GM12801 (cell line): ENCODE data around the gene MCM3AP.

Source experiments
- TF ChIP-seq, protein P1 (sequence below): IDR thresholded peaks from one replicate; pipeline ENCODE4 v1.5.1; 2011; ENCODE audit warnings: control low read depth; ENCODE audit not compliant: insufficient read length; ENCODE audit errors: extremely low read depth

The MCM3AP gene

DNA sequence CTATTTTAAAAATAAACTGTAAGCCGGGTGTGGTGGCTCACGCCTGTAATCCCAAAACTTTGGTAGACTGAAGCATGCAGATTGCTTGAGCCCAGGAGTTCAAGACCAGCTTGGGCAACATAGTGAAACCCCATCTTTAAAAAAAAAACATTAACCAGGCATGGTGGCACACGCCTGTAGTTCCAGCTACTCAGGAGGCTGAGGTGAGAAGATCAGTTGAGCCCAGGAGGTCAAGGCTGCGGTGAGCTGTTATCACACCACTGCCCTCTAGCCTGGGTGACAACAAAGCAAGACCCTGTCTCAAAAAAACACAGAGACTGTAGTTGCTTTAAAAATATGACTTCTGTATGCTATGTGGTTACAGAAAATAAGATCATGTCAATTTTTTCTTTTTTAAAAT is 32.6 kb downstream of the MCM3AP start:
- TF ChIP-seq, protein P1, sequence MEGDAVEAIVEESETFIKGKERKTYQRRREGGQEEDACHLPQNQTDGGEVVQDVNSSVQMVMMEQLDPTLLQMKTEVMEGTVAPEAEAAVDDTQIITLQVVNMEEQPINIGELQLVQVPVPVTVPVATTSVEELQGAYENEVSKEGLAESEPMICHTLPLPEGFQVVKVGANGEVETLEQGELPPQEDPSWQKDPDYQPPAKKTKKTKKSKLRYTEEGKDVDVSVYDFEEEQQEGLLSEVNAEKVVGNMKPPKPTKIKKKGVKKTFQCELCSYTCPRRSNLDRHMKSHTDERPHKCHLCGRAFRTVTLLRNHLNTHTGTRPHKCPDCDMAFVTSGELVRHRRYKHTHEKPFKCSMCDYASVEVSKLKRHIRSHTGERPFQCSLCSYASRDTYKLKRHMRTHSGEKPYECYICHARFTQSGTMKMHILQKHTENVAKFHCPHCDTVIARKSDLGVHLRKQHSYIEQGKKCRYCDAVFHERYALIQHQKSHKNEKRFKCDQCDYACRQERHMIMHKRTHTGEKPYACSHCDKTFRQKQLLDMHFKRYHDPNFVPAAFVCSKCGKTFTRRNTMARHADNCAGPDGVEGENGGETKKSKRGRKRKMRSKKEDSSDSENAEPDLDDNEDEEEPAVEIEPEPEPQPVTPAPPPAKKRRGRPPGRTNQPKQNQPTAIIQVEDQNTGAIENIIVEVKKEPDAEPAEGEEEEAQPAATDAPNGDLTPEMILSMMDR: no peak

DNA sequence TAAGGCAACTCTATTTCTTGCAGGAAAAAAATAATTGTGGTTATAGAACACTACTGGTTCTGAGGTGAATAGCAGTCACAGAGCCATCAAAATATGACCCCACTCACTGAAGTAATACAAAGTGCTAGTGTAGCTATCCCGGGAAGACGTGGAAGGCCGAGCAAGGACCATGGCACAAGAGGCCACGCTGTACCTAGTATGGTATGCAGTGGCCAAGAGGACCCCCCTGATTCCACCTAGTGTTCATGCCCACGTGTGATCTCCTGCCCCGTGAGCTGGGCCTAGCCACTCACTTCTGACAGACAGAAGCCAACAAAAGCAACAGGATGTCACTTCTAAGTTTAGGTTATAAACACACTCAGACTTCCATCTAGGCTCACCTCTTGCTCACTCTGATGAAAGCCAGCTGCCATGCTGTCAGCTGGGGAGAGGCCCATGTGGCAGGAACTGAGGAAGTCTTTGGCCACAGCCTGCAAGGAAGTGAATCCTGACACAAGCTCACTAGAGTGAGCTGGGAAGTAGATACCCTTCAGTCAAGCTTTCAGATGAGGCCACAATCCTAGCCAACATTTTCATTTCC is 35.2 kb downstream of the MCM3AP start:
- TF ChIP-seq, protein P1: no peak

DNA sequence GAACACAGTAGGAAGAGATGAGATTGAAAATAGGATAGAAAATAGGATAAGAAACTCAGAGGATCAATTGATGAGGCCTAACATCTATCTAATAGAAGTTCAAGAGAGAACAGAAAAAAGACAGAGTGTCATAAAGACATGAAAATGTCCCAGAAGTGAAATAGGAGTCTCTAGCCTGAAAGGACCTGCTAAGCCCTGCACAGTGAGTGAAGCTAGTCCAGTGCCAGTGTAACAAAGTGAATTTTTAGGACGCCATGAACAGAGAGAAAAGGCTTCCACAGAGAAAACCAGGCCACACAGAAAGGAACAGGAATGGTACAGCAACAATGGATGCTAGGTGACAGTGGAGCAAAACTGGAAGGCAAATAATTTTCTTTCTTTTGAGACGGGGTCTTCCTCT is 36.6 kb downstream of the MCM3AP start:
- TF ChIP-seq, protein P1: no peak

DNA sequence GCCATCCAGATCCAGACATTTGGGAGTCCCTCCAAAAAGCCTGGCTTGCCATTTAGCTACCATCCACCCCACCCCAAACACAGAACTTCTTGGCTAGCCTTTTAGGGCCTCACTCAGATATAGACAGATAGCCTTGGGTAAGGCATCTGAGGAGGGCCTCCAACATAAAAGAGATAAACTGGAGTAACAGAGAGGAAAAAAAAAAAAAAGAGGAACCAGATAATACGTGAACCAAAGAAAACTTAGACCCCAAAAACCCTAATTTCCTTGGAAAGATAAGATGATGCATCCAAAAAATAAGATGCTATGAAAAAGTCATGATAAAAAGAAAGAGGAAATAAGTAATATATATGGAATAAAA is 37.0 kb downstream of the MCM3AP start:
- TF ChIP-seq, protein P1: no peak

DNA sequence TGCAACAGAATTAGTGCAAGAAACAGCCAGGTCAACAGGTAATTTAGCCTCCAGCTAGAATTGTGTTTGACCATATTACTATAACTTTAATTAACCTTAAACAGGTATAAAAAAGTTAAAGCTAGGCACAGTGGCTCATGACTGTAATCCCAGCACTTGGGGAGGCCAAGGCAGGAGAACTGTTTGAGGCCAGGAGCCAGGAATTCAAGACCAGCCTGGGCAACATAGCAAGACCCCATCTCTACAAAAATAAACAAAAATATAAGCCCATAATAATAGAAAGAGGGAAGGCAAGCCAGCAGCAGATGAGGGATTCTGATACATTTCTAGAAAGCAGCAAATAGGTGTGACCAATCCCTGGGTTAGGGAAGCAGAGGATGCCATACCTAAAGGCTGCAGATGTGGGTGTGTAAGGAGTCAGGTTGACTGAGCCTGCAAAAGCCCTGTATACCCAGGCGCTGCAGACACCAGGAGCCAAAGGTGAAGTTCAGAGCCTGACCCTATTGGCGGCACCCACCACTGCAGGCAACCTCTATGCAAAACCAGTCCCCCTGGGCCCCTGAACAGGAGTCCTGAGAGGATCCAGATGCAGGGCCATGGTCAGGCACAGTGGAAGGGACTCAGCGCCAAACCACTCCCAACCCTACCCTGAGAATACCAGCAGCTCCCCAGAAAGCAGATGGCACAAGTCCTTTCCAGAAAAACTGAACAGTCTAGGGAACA is 37.6 kb downstream of the MCM3AP start:
- TF ChIP-seq, protein P1: no peak

DNA sequence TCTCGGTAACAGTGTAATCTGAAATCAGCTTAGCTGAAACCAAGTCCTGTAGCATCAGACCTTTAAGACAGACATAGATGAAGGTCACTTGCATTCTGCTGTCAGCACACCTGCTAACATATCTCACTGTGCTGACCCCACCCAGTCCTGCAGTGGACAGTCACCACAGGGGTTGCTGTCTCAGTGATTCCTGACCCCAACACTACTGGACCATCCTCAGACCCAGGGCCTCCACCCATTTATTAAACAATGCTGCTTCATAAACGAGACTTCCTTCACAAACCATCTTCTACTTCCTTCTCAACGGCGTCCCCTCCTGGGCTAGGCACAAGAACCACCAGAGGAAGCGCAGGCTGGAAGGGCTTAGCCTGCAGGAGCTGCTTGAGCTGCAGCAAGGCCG is 39.1 kb downstream of the MCM3AP start:
- TF ChIP-seq, protein P1: no peak

DNA sequence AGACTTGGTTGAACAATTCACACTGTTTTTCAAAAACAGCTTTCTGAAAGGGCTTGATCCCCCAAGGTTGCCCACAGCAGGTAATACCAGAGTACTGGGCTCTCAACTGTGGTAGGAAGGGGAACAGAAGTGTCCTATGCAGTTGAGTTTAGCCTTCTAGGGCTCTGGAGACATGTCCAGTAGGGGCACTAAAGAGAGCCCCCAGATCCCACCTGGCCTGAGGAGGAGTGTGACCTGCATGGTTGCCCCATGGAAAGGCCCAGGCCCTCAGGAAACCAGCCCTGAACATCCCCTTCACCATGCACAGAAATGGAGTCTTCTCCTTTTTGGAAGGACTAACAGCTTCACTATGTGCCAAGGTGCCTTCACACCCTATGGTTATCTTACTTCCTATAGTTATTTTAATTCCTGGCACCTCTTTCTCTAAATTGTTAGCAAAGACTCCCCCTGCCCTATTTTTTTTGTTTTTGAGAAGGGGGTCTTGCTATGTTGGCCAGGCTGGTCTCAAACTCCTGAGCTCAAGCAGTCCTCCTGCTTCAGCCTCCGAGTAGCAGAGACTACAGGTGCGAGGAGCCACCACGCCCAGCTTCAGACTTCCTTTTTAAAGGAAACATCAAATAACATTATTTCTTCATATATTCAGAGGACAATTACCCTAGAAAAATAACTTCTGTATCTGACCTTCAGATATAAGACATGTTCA is 40.0 kb downstream of the MCM3AP start:
- TF ChIP-seq, protein P1: no peak
